OCI-LY1 (cell line): ENCODE results near the gene DNM2.

Experiments
- H2AFZ ChIP-seq: fragments of 200-600 bp; sonication (generic), shearing (Covaris generic); 2 replicates; pipeline ENCODE4 v1.6.0; 2014; ENCODE audit warnings: antibody characterized with exemption, mild to moderate bottlenecking, low read length
- H3F3A ChIP-seq: fragments of 200-600 bp; sonication (generic), shearing (Covaris generic); 2 replicates; pipeline ENCODE4 v1.6.0; 2014; ENCODE audit warnings: mild to moderate bottlenecking, antibody characterized with exemption, low read length, moderate library complexity; ENCODE audit not compliant: insufficient read depth
- H3K27ac ChIP-seq: fragments of 200-600 bp; sonication (generic); 2 replicates; pipeline ENCODE4 v1.5.1; 2014; ENCODE audit warnings: low read length, mixed run types, mild to moderate bottlenecking, low read depth; ENCODE audit not compliant: poor library complexity, severe bottlenecking
- H3K27me3 ChIP-seq: fragments of 200-600 bp; sonication (generic); 2 replicates; pipeline ENCODE4 v1.6.0; 2014; ENCODE audit warnings: antibody characterized with exemption, mild to moderate bottlenecking, low read length, moderate library complexity; ENCODE audit not compliant: insufficient read depth
- H3K36me3 ChIP-seq: fragments of 200-600 bp; sonication (generic); 2 replicates; pipeline ENCODE4 v1.6.1; 2014; ENCODE audit warnings: mild to moderate bottlenecking, antibody characterized with exemption, low read length, moderate library complexity, mixed read lengths; ENCODE audit not compliant: insufficient read depth
- H3K4me1 ChIP-seq: fragments of 200-600 bp; sonication (generic); 2 replicates; pipeline ENCODE4 v1.5.1; 2014; ENCODE audit warnings: mild to moderate bottlenecking, low read length, moderate library complexity; ENCODE audit not compliant: insufficient read depth, severe bottlenecking
- H3K4me2 ChIP-seq: fragments of 200-600 bp; sonication (generic), shearing (Covaris generic); 2 replicates; pipeline ENCODE4 v1.6.1; 2014; ENCODE audit warnings: low read length
- H3K4me3 ChIP-seq: fragments of 200-600 bp; sonication (generic); 2 replicates; pipeline ENCODE4 v1.5.1; 2014; ENCODE audit warnings: low read length, low read depth, mild to moderate bottlenecking, mixed read lengths; ENCODE audit not compliant: poor library complexity, severe bottlenecking
- H3K79me2 ChIP-seq: fragments of 200-600 bp; shearing (Covaris generic); 2 replicates; pipeline ENCODE4 v1.6.1; 2016; ENCODE audit warnings: mixed run types, low read length, mixed read lengths; ENCODE audit not compliant: insufficient read depth
- H3K9ac ChIP-seq: fragments of 200-600 bp; sonication (generic), shearing (Covaris generic); 2 replicates; pipeline ENCODE4 v1.6.1; 2014; ENCODE audit warnings: mild to moderate bottlenecking, low read length, mixed read lengths
- H3K9me2 ChIP-seq: fragments of 200-600 bp; sonication (generic), shearing (Covaris generic); 2 replicates; pipeline ENCODE4 v1.6.1; 2014; ENCODE audit warnings: low read depth, mild to moderate bottlenecking, low read length, mixed read lengths
- H3K9me3 ChIP-seq: fragments of 200-600 bp; shearing (Covaris generic); 2 replicates; pipeline ENCODE4 v1.6.1; 2014; ENCODE audit warnings: low read length, mixed read lengths
- H4K20me1 ChIP-seq: fragments of 200-600 bp; sonication (generic), shearing (Covaris generic); 2 replicates; pipeline ENCODE4 v1.6.0; 2016; ENCODE audit warnings: mild to moderate bottlenecking, low read length; ENCODE audit not compliant: insufficient read depth
- EZH2 ChIP-seq: fragments of 200-600 bp; sonication (generic), shearing (Covaris generic); IDR thresholded peaks from 2 replicates; pipeline ENCODE4 v1.8.0; 2017; ENCODE audit warnings: borderline replicate concordance, mixed run types, mild to moderate bottlenecking, antibody characterized with exemption, low read length, moderate library complexity, mixed read lengths
- TF ChIP-seq, protein P1 (sequence below): fragments of 200-600 bp; sonication (generic), shearing (Covaris generic); IDR thresholded peaks from 2 replicates; pipeline ENCODE4 v1.5.1; 2017; ENCODE audit warnings: mild to moderate bottlenecking, antibody characterized with exemption, low read length, moderate library complexity, mixed read lengths

The DNM2 gene

DNA sequence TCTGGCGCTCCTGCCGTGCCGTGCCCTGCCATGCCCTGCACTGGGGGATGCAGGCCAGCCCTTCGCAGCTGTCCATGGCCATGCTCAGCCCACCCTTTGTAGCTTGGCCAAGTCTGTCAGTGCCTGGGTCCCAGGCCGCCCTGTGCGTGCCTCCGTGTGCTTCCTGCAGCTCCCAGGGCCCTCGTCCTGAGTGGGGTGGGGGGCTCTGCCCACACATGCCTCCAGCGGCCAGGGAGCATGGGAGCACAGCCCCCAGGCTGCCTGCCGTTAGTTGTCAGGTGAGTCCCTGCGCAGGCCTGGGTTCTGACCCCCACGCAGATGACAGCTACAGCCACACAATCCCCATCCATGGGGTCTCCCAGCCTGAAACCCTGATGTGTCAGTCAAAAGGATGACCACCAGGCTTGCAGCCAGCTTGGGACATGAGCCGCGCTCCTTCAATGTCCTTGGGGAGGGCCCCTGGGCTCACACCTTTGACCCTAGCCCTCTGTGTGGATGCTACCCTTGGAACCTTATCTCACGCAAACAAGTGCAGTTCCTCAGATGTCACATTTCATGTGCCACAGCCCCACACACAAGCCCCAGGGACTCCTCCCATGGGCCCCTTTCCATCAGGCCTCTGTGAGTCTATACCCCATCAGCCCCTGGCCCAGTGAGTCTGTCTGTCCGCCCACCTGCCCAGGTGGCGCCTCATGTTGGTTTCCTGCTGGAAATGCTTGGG, 93.7 kb downstream of the DNM2 start:
- H3K4me3 ChIP-seq, result no peak overlapping the region
- H3K79me2 ChIP-seq, result no peaks in the 10 kb centered on the region
- no peaks in the 10 kb centered on the region for H3K9me3 ChIP-seq
- H4K20me1 ChIP-seq, result no peaks in the 10 kb centered on the region
- H3K27ac ChIP-seq, result no peak overlapping the region
- H3K4me2 ChIP-seq, result no peak overlapping the region
- no peak overlapping the region for H2AFZ ChIP-seq
- peaks cover 37% of the 10 kb centered on the region; the same call in 1 of the 2 replicates for H3K36me3 ChIP-seq
- H3K27me3 ChIP-seq, result no peaks in the 10 kb centered on the region
- H3K9me2 ChIP-seq, result no peaks in the 10 kb centered on the region
- no peaks in the 10 kb centered on the region for H3K4me1 ChIP-seq
- no peak for TF ChIP-seq EZH2
- TF ChIP-seq, protein P1, sequence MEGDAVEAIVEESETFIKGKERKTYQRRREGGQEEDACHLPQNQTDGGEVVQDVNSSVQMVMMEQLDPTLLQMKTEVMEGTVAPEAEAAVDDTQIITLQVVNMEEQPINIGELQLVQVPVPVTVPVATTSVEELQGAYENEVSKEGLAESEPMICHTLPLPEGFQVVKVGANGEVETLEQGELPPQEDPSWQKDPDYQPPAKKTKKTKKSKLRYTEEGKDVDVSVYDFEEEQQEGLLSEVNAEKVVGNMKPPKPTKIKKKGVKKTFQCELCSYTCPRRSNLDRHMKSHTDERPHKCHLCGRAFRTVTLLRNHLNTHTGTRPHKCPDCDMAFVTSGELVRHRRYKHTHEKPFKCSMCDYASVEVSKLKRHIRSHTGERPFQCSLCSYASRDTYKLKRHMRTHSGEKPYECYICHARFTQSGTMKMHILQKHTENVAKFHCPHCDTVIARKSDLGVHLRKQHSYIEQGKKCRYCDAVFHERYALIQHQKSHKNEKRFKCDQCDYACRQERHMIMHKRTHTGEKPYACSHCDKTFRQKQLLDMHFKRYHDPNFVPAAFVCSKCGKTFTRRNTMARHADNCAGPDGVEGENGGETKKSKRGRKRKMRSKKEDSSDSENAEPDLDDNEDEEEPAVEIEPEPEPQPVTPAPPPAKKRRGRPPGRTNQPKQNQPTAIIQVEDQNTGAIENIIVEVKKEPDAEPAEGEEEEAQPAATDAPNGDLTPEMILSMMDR, result no peak
- H3K9ac ChIP-seq, result no peak overlapping the region
- H3F3A ChIP-seq, result no peaks in the 10 kb centered on the region

GRCh38 chr19:10812196-10812595, 94.3 kb downstream of the DNM2 start:
- no peaks in the 10 kb centered on the region for H3K9me2 ChIP-seq
- no peak overlapping the region for H3K9ac ChIP-seq
- no peak overlapping the region for H3K4me3 ChIP-seq
- no peaks in the 10 kb centered on the region for H3K79me2 ChIP-seq
- no peak overlapping the region for H2AFZ ChIP-seq
- no peaks in the 10 kb centered on the region for H4K20me1 ChIP-seq
- no peaks in the 10 kb centered on the region for H3F3A ChIP-seq
- H3K36me3 ChIP-seq, result peaks cover 37% of the 10 kb centered on the region; the same call in 1 of the 2 replicates
- H3K4me2 ChIP-seq, result no peak overlapping the region
- H3K4me1 ChIP-seq, result no peaks in the 10 kb centered on the region
- no peaks in the 10 kb centered on the region for H3K27me3 ChIP-seq
- H3K9me3 ChIP-seq, result no peaks in the 10 kb centered on the region
- no peak overlapping the region for H3K27ac ChIP-seq
- TF ChIP-seq, protein P1, result no peak
- no peak for TF ChIP-seq EZH2

DNA sequence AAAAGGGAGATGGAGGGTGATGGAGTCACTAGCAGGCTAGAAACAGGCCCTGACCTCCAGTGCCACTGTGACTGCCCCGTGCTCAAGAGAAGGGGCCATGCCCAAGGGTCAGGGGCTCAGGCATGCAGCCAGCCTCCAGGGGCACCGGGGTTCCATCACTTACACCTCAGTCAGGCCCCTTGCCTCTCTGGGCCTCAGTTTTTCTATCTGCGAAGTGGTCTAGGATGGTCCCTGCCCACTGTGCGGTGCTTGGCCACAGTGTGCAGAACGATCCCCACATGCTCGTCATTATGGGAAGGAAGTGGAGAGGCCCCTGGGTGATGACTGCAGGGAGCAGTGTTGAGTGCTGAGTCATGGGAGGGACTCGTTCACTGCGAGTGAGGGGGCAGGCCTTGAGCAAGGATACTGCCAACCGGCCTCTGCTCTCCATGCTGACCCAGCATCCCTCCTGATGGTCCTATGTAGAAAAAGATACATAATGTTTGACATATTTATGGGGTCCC, 95.1 kb downstream of the DNM2 start:
- Histone ChIP-seq H3K79me2 (no peaks in the 10 kb centered on the region), H4K20me1 (no peaks in the 10 kb centered on the region), H3K4me1 (no peaks in the 10 kb centered on the region), H3K36me3 (peaks cover 37% of the 10 kb centered on the region; the same call in 1 of the 2 replicates), H3K27ac (no peak overlapping the region), H3K4me3 (no peak overlapping the region), H3F3A (no peaks in the 10 kb centered on the region), H3K9me3 (no peaks in the 10 kb centered on the region), H3K27me3 (no peaks in the 10 kb centered on the region), H3K9me2 (no peaks in the 10 kb centered on the region), H2AFZ (no peak overlapping the region), H3K9ac (no peak overlapping the region), H3K4me2 (no peak overlapping the region)
- TF ChIP-seq, protein P1, result no peak
